HG02884 (cell line): Measurements from ENCODE around the gene CC2D2A.

Source experiments
- ATAC-seq: cut with Tn5 transposase; IDR thresholded peaks from one replicate; pipeline ENCODE4 v1.9.1; 2021; ENCODE audit warnings: mild to moderate bottlenecking, moderate library complexity; ENCODE audit not compliant: unreplicated experiment

The CC2D2A gene

DNA sequence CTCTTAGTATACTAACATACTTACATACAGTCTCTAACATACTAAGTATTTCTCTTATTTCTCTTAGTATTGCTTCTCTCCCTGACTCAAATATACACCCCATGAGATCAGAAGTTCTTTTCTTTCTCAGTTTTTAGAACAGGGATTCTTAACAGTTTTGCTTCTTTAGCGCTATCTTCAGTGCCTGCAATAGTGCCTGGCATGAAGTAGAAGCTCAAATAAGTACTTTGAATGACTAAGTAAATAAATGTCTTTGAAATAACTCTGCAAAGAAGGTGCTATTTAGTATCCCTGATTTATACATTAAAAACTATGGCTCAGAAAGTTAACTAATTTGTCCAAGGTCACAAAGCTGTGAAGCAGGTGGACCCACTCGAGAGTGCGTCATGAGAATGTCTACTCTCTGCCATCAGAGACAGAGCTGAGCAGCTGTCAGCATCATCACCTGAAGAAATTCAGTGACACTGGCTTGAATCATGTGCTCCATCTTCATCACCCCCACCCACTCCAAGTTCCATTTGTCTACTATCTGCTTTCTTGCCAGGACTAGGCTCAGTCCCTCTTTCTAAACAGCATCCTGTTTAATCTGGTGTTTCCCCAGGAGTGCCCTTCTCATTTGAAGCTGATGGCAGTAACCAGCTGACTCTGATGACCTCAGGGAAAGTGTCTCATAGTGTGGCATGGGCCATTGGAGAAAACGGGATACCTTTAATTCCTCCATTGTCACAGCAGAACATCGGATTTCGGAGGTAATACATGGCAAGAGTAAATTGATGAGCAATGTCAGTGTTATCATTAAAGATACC is 83.1 kb downstream of the CC2D2A start:
- no peak for ATAC-seq

DNA sequence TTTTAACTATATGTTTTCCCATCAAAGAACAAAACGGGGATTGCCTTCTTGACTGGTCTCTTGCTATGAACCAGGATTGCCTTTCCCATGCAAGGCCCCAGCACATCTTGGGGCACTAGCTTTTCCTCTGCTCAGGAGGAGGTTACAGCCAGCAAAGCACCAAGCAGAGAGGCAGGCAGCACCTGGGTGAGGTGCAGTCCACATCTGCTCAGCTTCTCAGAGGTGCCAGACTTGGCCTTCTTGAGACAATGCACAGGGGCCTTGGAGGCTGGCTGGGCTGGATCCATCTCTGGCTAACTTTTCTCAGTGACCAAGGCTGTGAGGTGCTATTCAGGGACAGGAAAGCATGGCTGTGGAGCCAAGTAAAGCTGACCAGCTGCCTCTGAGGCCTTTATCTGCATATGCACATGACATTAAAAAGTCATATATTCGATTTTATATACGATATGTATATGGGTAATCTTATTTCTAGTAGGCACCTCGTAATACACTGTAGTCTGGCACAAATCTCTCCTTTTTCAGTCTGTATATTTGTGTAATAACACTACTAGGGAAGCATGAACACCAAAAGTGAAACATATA is 86.9 kb downstream of the CC2D2A start:
- no peak for ATAC-seq

- no peak for ATAC-seq
These were observed 88.3 kb downstream of the CC2D2A start for GRCh38 chr4:15557786-15558550.

GRCh38 chr4:15558561-15558960 is 88.9 kb downstream of the CC2D2A start:
- no peak for ATAC-seq

- ATAC-seq, result no peak
These were observed 92.4 kb downstream of the CC2D2A start for GRCh38 chr4:15562114-15562513.

GRCh38 chr4:15562623-15563022 is 92.9 kb downstream of the CC2D2A start:
- no peak for ATAC-seq

GRCh38 chr4:15563871-15564270 is 94.2 kb downstream of the CC2D2A start:
- ATAC-seq, result no peak

- no peak for ATAC-seq
These were observed 99.1 kb downstream of the CC2D2A start for GRCh38 chr4:15568821-15569220.

DNA sequence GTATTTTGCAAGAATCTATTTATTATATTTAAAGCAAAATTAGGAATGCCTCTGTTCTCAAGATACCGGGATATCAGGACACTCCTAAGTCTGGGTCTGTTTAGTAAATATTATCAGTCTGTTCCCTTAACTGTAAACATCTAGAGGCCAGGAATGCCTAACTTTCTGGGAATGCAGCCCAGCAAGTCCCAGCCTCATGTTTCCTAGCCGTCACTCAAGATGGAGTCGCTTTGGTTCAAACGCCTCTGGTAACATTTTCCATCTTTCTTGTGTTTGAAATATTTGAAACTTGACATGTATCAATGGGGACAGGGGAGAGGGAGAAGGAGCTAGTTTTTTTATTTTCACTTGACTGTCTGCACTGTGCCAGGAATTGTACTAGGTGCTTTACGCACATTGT is 100.1 kb downstream of the CC2D2A start:
- no peak for ATAC-seq

GRCh38 chr4:15575966-15576365 is 106.3 kb downstream of the CC2D2A start:
- no peak for ATAC-seq

GRCh38 chr4:15577508-15577907 is 107.8 kb downstream of the CC2D2A start:
- ATAC-seq, result no peak

GRCh38 chr4:15584785-15585184 is 115.1 kb downstream of the CC2D2A start:
- no peak for ATAC-seq

- no peak for ATAC-seq
These were observed 115.6 kb downstream of the CC2D2A start for GRCh38 chr4:15585331-15585730.

GRCh38 chr4:15586066-15586465 is 116.4 kb downstream of the CC2D2A start:
- no peak for ATAC-seq

DNA sequence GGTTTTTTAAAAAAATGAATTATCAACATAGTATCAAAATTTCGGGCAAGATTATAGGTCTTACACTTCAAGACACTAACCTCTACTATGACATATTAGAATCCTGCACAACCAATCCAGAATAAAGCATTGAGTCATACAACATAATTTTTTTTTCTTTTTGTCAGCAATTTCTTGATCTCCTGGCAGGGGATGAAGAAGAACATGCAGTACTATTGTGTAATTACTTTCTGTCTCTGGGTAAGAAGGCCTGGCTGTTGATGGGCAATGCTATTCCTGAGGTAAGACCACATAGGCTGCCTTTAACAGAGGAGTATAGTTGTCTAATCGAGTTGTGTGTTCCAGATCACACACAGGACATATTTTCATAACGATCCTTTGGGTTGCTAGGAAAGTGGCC is 118.0 kb downstream of the CC2D2A start:
- no peak for ATAC-seq

DNA sequence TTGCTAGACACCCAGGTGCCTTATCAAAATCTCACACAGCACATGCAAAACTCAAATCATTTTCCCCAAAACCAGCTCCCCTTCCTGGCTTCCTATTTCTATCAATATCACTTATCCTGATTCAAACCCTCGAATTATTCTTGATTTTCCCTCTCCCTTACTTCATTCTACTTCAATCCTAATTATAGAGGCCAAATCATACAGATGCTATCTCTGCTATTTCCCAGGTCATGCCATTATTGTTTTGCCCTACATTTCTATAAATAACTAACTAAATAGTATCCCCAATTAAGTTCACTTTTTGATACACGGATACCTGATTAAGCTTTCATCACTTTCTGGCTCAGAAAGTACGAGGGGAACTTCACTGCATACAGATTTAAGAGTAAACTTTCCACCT is 123.1 kb downstream of the CC2D2A start:
- ATAC-seq, result no peak

DNA sequence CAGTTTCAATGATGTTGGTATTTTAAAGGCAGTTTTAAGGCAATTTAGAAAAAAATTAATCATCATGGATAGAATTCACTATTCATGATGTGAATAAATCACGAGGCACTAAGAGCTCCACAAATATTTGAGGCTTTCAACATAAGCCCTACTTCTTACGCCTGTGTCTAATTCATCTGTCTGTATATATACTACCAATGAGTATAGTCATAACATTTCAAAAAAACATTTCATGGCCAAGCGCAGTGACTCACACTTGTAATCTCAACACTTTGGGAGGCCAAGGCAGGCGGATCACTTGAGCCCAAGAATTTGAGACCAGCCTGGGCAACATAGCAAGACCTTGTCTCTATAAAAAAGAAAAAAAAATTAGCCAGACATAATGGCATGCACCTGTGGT is 129.0 kb downstream of the CC2D2A start:
- no peak for ATAC-seq

GRCh38 chr4:15600176-15600575 is 130.5 kb downstream of the CC2D2A start:
- ATAC-seq, result no peak

- no peak for ATAC-seq
These were observed 132.2 kb downstream of the CC2D2A start for GRCh38 chr4:15601862-15602261.

DNA sequence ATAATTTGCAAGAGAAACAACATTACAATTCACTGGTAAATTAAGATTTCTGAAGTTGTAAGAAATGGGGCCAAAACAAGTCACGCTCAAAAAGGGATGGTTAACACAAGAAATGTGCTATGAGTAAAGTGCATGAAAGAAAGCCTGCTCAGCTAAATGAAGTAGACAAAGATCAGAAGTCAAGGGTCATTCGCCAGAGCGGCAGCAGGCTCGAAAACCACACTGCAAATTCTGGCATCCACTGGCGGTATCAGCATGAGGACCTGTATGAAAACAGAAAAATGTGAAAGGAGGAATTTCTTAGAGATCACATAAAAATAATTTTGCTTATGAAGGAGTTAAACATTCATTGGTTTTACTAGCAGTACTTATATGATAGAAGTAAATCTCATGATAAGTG is 135.9 kb downstream of the CC2D2A start:
- no peak for ATAC-seq

DNA sequence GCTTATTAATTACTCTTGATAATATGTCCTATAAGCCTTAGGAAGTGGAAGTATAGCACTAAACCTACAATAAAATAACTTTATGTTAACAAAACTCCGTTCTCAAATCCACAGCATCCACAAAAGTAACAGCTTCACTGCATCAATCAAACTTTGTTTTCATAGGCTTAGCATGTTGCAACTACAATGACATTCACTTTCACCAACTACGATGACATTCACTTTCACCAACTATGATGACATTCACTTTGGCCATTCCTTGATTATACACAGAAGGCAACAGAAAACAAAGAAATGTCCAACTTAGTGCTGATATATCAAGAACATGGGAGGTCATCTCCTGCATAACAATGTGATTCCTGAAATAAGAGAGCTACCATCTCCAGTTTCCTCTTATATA is 141.2 kb downstream of the CC2D2A start:
- no peak for ATAC-seq

DNA sequence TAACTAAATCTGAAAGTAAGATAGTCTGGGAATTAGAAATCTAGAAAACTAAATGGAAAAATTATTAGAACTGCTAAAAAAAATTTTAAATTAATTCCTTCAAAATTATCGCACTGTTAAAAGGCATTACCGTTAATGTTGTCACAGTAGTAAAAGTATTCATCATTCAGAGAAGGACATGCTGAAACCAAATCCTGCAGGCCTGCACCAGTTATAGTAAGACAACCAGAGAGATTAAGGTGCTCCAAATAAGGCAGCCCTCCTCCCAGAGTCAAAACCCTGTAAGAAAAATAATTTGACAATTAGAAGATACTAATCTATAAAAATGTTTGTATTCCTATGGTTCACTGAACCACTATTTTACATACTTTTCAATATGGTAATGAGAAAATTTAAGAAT is 142.5 kb downstream of the CC2D2A start:
- ATAC-seq, result no peak
